GM19193 (cell line): ENCODE data around the gene GART.
A peak's percentile ranks its signal among the peaks of the same experiment; 100 is the strongest.

Experiments
- POLR2A ChIP-seq: IDR thresholded peaks from 4 replicates; pipeline ENCODE4 v1.6.1; 2011; ENCODE audit not compliant: insufficient read depth, insufficient read length; ENCODE audit errors: extremely low read depth

The GART gene

DNA sequence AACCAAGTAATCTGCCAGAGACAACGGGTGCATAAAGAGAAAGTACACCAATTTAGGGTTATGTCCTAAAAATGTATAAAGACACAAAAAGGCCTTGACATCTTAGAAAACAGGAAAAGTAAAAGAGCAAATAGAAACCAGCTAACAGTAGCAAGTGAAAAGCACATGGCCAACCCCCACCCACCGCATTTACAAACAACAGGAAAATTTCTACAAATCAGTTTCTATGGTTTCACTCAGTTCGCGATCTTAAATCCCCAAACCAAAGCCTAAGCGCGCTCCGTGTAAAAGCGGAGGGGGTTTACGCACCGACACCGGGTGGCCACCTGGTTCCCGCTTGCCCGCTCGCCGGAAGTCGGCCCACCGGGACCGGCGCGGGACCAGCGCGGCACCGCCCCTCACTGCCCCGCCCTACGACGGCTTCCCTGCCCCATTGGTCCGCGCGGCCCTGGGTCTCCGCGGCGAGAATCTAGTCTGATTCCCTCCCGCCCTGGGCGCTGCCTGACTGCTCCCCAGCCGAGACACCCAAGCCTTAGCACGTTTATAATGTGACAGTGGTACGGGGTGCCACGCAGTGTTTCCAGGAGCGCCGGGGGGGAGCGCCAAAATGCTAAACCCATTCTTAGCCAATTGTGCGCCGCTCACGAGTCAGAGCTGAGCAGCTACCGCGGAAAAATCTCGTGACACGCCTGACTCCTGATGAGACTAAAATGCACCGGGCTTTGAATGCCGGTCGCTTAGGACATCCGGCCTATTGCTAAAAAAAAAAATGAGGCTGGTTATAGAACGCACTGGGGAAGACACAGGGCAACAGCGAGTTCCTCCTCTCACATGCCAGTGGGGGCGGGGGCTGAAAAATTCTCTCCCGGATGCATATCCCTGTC lies at the start of gene GART:
GART (minus strand) TSS at position 362 of the 884 bp plus-strand sequence. CDS start 2,802 bp downstream, outside the sequence.
- TF ChIP-seq POLR2A, result peak; percentile 72

DNA sequence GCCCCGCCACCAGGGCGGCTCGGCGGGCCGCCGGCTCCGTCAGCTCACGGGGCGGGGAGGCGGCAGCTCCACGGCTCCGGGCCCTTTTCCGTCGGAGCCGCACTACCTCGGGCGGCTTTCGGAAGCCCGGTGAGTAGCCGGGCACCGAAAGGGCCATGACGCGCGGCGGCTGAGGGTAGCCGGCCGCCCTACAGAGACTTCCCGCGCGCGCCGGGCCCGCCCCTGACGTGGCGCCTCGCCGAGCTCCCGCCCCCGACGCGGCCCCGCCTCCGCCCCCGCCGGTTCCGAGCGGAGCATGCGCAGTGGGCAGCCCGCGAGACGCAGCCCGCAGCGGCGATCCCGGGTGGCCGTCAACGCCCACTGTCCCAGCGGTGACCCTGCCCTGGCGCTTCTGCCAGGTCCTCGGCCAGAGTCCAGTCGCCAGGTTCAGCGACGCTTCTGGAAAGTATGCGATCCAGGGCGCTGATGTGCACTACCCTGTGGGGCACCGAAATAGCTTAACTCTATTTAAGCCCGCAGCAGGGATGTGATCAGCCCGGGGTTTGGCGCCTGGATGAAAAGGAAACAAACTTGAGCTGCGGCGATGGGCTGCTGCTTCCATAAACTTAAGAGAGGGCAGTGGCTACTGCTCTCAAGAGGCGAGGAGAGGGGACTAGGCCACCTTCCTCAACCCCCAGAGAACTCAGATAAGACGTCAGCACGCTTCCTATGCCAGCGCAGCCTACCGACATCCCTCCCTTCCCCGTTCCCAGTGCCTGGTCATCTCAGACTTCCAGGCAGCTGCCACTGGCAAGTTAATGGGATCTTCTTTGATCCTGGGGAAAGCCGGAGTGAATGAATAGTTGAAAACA lies 46.8 kb upstream of the GART start, which contains the start of gene DONSON:
DONSON (minus strand) TSS at position 200 of the 851 bp plus-strand sequence; CDS start at position 157, 43 bp downstream.
- TF ChIP-seq POLR2A, result peak; percentile 83

DNA sequence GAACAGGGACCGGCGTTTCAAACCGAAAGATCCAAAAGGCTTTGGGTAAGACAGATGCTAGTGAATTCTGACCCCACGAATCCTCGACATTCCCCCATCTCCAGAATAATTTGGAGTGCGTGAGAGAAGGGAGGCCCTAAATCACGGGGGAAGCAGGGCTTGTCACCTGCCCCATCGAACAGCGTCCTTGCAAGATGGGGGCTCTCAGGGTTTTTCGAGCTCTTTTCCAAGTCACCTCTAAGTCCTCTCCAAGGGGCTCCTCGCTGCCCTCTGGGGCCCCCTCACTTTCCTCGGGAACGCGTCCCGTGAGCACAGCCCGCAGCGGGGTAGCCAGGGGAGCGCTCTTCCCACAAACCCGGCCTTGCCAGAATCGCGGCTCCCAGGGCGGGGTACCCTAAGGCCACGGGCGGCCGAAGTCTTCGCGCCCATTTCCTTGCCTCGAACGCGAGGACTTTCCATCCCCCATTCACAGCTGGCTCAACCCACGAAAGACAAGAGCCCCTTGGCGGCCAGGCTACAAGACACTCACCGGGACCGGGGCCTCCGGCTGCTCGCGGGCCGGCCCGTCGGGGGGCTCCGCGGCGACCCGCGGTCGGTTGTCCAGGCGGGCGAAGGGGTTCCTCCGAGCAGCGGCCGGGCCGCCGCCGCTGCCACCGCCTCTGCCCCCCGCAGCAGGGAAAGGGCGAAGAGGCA lies 46.0 kb upstream of the GART start:
- TF ChIP-seq POLR2A, result no peak

DNA sequence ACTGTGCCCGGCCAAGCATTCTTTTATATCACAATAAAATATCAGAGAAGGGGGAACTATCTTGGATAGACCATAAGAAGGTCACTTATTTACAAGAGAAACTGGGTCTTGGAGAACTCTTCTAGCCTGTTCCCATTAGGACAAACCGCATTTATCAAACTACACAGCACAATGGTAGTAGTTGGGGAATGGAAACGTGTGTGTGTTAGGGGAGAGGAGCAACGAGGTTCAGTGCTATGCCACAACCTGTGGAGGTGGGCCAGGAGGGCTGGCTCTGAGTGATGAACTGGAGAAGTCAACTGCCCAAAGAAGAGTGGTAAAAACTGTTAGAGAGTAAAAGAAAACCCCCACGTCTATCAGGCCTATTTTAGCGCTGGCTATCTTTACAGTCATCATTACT lies 45.0 kb upstream of the GART start:
- no peak for TF ChIP-seq POLR2A

DNA sequence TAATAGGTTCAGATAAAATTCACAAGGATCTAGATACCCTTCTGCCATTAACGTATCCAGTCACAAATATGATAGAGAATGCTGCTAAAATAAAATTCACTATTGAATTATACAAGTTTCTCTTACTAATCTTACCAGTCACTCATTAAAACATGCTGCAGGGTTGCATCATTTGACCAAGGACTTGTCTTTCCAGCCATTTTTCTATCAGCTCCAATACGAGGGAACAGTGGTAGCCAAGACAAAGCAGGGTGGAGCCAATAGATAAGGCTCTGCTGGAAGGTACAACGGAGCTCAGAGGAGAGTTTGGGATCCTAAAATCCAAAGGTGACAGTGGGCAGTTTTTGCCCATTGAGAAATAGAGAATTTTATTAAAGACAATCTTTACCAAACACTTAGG lies 42.5 kb upstream of the GART start:
- no peak for TF ChIP-seq POLR2A

DNA sequence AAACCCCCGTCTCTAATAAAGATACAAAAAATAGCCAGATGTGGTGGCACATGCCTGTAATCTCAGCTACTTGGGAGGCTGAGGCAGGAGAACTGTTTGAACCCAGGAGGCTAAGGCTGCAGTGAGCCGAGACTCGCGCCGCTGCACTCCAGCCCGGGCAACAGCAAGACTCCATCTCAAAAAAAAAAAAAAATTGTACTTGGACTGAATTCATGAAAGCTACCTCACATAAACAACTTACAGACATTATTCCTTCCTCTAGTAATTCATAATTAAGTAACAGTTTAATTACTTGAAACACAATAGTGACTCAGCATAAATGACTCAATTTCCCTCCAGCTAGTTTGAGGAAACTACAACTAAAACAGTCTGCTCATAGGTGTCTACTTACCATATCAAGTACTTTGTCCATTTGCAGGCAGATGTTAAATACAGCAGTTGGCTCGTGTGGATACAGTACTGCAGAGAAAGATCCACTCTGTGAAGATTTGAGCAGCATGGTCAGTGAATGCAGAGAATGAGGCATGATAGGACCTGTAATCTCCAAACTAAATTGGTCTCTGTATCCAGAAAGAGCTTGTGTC lies 37.1 kb upstream of the GART start:
- TF ChIP-seq POLR2A, result no peak

DNA sequence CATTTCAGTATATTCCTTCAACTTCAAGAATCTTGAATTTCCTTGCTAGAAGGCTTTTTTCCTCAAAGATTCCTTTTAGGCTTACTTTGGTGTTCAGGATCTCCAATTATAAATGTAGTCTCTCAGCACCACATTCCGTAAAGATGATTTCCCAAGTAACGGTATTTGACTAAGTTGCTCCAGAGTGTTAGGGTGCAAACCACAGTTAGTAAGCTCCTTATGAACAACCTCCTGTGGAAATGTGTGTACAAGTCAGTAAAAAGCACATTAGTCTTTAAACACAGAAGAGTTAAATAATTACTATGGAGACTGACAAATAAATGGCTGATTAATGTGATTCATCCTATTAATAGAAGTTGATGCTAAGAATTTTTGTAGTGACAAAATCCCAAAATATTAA lies 36.3 kb upstream of the GART start:
- TF ChIP-seq POLR2A, result no peak

DNA sequence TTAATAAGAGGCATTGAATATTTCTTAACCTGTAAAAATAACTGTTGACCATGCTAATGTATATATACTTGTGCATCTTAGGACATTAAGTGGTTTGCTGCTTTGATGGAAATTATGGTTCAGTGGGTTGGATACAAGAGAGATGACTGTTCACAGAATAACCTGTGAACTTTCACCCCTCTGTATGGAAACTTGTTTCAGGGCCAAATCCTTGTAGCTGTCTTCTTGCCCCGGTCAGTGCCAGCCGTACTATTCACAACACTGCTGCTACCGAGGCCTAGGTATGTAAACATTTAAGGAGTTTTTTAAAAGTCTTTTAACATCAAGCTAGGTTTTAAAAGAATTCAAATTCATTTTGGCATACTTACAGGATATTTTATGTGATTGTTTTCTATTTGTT lies 30.4 kb upstream of the GART start:
- no peak for TF ChIP-seq POLR2A

DNA sequence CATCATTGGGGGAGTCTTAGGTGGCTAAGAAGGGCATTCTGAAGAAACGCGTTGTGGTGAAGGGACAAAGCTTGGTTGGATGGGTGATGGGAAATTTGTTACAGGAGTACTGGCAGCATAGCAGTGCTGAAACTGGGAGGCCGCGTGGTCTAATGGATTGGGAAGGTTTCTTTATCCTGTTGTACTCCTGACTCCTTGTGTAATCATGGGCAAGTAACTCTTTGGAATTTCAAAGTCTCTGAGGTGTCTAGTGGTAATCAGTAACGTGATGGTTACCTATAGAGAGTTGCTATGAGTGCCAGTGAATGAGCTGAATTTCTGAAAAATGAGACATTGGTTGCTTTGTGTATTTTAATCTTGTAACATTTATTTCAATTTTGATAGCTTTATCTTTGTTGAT lies 28.1 kb upstream of the GART start:
- no peak for TF ChIP-seq POLR2A

DNA sequence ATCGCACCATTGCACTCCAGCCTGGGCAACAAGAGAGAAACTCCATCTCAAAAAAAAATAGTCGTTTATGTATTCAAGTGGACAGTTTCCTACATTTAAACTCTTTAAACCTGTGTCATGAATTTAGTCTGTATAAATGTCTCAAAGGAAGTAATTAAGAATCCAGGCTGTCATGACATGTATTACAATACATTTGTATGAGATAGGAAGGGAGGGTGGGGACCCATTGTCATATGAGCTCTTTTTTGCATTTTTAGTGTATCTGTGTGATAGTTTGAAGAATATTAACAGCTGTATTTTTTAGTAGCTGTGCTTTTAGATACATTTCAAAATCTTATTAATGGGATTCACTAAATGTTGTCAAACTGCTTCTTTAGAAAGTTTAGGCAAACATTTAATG lies 26.5 kb upstream of the GART start:
- no peak for TF ChIP-seq POLR2A

DNA sequence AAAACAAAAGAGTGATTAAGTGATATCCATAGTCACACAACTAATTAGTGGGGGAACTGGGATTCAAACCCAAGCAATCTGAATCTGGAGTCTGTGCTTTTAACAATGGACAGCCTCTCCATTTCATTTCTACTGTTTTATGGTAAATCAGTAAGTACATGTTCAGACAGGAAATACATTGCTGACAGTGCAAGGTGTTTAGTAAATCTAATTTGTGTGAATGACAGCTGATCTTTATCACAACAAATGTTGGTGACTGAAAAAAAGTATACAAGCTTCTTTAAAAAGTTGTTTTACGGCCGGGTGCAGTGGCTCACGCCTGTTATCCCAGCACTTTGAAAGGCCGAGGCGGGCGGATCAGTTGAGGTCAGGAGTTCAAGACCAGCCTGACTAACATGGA lies 26.0 kb upstream of the GART start:
- no peak for TF ChIP-seq POLR2A

DNA sequence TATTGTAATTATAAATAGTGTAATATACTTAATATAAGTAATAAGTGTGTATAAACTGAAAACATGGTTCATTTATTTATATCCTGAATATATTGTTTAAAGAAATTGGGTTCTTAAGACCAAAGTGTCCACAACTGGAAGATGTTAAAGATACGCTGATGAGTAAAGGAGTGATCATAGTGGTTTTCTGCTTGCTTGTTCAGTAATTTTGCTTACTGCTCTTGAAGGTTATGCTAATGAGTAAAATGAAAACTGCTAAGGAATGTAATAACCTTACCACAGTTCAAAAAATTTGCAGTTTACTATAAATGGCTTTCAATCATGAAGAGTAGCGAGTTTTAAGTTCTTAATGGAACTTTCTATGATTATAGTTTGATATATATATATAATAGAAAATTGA lies 24.6 kb upstream of the GART start:
- TF ChIP-seq POLR2A, result no peak

DNA sequence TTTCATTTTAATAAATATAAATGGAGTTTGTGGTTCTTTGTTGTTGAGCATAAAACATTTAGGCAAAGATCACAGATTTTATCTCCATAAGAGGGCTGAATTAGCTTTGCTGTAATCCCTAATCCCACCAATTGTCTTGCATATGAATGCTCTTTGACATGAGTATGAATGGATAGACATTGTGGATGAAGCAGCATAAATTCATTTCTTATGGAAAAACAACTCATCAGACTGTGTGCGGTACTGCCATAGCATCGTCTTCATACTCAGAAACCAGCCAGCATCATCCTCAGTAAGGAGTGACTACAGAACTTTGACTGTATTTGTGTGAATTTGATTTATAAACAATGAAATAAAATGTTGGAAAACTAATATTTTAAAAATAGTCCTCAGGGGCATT lies 20.5 kb upstream of the GART start:
- no peak for TF ChIP-seq POLR2A

DNA sequence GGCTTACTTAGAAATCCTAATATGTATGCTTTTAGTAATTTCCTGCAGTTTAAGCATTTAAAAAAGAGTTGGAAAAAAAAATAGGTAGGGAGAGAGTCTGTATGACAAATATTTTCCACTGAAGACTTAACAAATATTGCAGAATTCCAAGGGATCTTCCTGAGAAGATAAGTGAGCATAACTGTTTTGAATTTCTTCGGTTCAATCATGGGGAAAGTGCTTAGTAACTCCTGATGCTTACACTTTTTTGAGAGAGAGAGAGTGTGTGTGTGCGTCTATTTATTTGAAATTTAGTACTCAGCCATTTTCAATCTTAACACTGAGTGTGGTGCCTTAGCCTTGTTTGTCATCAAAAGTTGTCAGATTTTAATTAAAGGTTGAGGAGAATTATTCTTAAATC lies 19.5 kb upstream of the GART start:
- TF ChIP-seq POLR2A, result no peak

DNA sequence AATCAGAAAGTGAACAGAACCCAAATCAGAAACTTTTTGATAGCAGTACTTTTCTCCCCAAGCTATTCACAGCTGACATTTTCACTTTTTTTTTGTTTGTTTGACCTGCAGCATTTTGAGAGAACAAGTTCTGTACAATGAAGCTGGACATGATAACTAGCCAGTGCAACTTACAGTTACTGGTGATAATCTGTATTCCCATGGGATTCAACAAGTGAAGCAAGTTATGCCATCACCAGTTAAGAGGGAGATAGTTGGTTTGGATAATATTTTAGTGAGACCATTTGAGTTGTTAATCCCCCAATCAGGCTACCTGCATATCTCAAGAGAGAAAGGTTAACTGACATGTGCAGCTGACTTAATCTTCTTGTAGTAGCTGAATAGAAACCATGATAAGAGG lies 19.0 kb upstream of the GART start:
- no peak for TF ChIP-seq POLR2A

DNA sequence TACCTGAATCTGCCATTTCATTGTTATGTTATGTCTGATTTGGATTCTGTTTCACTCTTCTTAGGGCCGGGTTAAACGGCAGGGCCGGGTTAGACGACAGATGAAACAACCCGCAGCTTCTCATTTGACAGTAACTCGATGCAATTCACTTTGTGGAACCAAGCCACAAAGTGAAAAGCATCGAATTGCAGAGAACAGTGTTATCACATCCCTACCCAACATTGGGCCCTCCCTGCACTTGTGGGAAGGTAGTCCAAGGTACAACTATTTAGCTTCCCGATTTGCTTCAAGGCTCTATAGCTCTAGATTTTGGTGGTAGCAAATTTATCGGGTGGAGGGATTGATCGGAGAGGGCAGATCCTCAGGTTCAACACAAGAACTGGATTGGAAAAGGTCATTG lies 17.9 kb upstream of the GART start:
- TF ChIP-seq POLR2A, result no peak
